ENCODE data around the gene DFFA.
"Not testable (repeated sequence)": the region's sequence is repeated elsewhere in the genome, so short reads cannot be mapped to it uniquely, and the experiment has no call there.

DFFA gene

GRCh38 chr1:10425826-10426534 is 46.3 kb downstream of the DFFA start:
- DNase-seq: not testable (repeated sequence)

- no peak for DNase-seq
Measured at GRCh38 chr1:10424651-10425050, 47.7 kb downstream of the DFFA start.

GRCh38 chr1:10424034-10424433 is 48.3 kb downstream of the DFFA start:
- no peak for DNase-seq

GRCh38 chr1:10421637-10422036 is 50.7 kb downstream of the DFFA start:
- DNase-seq: no peak

GRCh38 chr1:10419351-10419750 is 53.0 kb downstream of the DFFA start:
- DNase-seq: no peak

- DNase-seq: not testable (repeated sequence)
Measured at GRCh38 chr1:10418741-10419140, 53.6 kb downstream of the DFFA start.

- DNase-seq: not testable (repeated sequence)
Measured at GRCh38 chr1:10415967-10416366, 56.4 kb downstream of the DFFA start.

GRCh38 chr1:10415211-10415930 is 57.0 kb downstream of the DFFA start:
- no peak for DNase-seq

GRCh38 chr1:10407201-10407600 is 65.1 kb downstream of the DFFA start:
- no peak for DNase-seq
